ENCODE data around the gene ANGPTL3.

ANGPTL3 gene

DNA sequence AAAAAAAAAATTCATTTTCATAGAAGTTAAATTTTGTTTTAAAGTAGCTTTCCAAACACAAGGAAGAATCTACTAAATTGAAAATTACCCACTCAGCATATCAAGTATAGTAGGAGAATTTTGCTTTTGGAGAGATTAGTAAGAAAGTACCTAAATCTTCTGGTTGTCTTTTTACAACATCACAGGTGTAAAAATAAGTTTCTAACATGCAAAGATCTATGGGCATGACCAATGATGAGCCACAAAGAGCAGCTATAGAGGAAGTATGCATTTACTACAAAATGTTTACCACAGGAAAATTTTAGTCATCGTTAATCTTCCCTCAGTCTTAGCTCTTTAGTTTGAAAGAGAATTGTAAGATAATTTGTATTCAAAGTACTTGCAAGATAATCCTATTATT is 28.1 kb downstream of the ANGPTL3 start:
- DNase-seq (ENCODE audit: low spot score) = no peak

DNA sequence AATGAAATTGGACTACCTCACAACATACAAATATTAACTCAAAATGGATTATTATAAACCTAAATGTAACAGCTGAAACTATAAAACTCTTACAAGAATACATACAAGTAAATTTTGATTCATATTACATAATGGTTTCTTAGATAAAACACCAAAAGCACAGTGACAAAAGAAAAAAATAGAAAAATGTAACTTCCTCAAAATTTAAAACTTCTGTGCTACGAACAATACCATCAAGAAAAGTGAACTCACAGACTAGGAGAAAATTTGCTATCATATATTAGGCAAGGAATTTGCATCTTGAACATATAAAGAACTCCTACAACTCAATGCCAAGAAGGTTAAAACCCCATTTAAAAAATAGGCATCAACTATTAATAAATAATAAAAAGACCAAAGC is 31.2 kb downstream of the ANGPTL3 start:
- no peak for DNase-seq (ENCODE audit: low spot score)

DNA sequence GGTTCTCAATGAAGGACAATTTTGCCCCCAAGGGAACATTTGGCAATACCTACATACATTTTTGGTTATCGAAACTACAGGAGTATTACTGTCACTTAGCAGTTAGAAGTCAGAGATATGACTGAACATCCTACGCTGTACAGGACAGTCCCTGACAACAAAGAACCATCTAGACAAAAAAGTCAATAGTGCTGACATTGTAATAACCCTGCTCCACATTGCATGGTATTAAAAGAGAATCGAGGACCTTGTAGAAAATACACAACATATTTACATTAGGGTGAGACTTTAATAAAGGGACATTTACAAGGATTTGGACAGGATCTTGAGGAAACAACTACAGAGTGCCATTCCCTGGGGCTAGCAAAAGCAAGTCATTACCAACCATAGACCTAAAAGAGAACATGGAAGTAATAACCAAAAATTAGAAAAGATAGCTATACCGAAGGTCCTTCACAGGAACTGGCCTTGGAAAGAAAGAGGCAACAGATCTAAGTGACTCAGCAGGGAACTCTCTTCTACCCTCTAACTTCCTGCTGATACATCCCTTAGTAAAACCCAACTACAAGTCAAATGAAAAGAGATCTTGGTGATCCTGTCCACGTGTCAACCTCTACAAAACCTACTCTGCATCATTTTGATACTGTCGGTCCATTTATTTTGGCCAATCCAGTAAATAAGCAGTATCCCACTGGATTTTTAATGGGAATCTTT is 40.2 kb downstream of the ANGPTL3 start:
- DNase-seq (ENCODE audit: low spot score) = no peak

DNA sequence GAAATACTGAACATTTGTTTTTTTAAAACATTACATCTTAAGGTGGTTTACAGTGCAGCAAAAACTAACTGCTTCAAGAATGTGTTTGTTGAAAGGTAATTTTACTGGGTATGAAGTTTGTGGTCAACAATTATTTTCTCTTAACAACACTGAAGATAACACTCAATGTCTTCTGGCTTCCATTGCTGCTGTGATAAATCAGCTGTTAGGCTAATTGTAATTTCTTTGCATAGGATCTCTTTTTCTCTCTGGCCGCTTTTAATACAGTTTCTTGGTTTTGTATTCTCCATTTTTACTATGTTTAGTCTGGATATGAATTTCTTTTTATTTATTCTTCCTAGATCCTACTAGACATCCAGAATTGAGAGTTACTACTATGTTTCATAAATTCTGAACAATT is 46.0 kb downstream of the ANGPTL3 start:
- DNase-seq (ENCODE audit: low spot score) = no peak

DNA sequence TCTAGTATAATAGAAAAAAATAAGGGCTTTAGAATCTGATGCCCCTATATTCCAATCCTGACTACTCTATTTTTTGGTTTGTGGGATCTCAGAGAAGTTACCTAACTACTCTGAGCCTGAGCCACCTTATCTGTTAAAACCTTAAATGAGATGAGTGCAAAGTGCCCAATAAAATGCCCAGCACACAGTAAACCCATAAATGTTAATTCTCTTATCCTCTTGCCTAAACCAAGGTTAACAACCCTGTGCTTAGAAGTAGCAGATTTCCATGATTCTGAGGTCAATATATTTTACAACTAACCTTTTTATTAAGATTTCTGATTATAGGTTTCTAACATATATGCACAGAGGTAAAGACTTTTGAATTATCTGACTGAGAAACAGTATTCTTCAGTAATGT is 55.1 kb downstream of the ANGPTL3 start:
- DNase-seq (ENCODE audit: low spot score) = no peak

DNA sequence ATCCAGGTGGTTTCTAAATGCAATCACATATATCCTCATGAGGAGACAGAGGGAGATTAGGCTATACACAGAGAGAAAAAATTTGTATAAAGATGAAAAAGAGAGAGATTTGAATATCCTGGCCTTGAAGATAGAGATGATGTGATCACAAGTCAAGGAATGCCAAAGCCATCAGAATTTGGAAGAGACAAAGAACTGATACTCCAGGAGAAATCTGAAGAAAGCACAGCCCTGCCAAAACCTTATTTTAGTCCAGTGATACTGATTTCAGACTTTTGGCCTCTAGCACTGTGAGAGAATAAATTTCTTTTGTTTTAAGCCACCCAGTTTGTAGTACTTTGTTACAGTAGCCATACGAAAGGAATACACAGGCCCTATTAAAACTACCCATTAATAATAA is 57.4 kb downstream of the ANGPTL3 start:
- no peak for DNase-seq (ENCODE audit: low spot score)
